Thoracic aorta (tissue), 2 donors: ENCODE measurements around the gene ADAR. TPM values are rescaled to one million over a fixed set of nuclear protein-coding genes. Genes with fewer than 3 reads are reported as not detected.
A peak's percentile ranks its signal among the peaks of the same experiment; 100 is the strongest.

Experiments
- ATAC-seq: fragments of 150-250 bp; one replicate; pipeline ENCODE4 v1.8.0; 2017; ENCODE audit warnings: low read depth; ENCODE audit not compliant: insufficient number of reproducible peaks, low FRiP score
- DNase-seq: peaks from one replicate; pipeline ENCODE4 v3.0.0-alpha.2; 2020; ENCODE audit warnings: low spot score
- H3K27ac ChIP-seq, 2 donors: fragments of 200-600 bp; sonication (generic); 1 replicate in 1 of 2; 2 replicates in 1 of 2; pipeline ENCODE4 v1.5.1; 2016; ENCODE audit warnings: mild to moderate bottlenecking in 2 of 2, moderate library complexity in 2 of 2
- H3K27me3 ChIP-seq: fragments of 200-600 bp; sonication (generic); replicated peaks from 2 replicates; pipeline ENCODE4 v1.6.0; 2016; ENCODE audit warnings: mild to moderate bottlenecking; ENCODE audit not compliant: insufficient read depth
- H3K36me3 ChIP-seq: fragments of 200-600 bp; sonication (generic); one replicate; pipeline ENCODE4 v1.5.1; 2016
- H3K4me1 ChIP-seq, 2 donors: fragments of 200-600 bp; sonication (generic); 1 replicate in 1 of 2; 2 replicates in 1 of 2; pipeline versions ENCODE4 v1.5.1 to v1.6.0; 2016; ENCODE audit warnings: low read depth in 2 of 2, mild to moderate bottlenecking in 1 of 2; ENCODE audit not compliant: control insufficient read depth in 1 of 2
- H3K4me3 ChIP-seq: fragments of 200-600 bp; sonication (generic); 2 replicates; pipeline ENCODE4 v1.5.1; 2016; ENCODE audit warnings: mild to moderate bottlenecking
- H3K9me3 ChIP-seq: fragments of 200-600 bp; sonication (generic); 2 replicates; pipeline ENCODE4 v1.5.1; 2016
- total RNA-seq, 2 donors: library from RNA; depleted of rRNA; stranded (reverse); fragments of >200 nt; gene quantifications; one replicate each; pipeline versions ENCODE4 v1.1.0 to v1.2.3, GENCODE V29; 2016
- TF ChIP-seq, protein P1 (sequence below): fragments of 200-600 bp; sonication (generic); IDR thresholded peaks from one replicate; pipeline ENCODE4 v1.5.1; 2019; ENCODE audit warnings: antibody characterized with exemption

The ADAR gene
- total RNA-seq, 2 donors from 2014 or later = 86.1 to 149 TPM

DNA sequence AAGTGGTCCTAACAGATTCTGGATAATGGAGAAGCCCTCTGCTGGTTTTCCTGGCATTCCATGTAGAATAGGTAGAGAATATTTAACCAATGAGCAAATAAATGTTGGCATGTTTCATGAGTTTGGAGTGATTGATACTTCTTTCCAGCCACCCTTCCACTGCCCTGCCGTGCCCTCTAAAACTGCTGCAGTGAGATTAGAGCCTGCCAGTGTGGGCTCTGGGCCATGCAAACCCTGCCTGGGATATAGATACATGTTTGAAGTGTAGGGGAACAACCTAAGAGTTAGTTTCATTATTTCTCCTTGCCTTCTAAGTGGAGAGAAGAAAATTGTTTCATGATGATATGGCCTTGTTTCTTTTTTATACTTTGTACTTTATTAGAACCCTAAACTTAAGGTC is 60.0 kb downstream of the ADAR start:
- Histone ChIP-seq H3K36me3 (peaks cover 43% of the 10 kb centered on the region), H3K27ac (no peak overlapping the region), H3K27me3 (no peaks in the 10 kb centered on the region), H3K4me1 (peaks cover 0 to 9% of the 10 kb centered on the region in 2 donors), H3K4me3 (no peak overlapping the region), H3K9me3 (no peaks in the 10 kb centered on the region)
- TF ChIP-seq, protein P1, sequence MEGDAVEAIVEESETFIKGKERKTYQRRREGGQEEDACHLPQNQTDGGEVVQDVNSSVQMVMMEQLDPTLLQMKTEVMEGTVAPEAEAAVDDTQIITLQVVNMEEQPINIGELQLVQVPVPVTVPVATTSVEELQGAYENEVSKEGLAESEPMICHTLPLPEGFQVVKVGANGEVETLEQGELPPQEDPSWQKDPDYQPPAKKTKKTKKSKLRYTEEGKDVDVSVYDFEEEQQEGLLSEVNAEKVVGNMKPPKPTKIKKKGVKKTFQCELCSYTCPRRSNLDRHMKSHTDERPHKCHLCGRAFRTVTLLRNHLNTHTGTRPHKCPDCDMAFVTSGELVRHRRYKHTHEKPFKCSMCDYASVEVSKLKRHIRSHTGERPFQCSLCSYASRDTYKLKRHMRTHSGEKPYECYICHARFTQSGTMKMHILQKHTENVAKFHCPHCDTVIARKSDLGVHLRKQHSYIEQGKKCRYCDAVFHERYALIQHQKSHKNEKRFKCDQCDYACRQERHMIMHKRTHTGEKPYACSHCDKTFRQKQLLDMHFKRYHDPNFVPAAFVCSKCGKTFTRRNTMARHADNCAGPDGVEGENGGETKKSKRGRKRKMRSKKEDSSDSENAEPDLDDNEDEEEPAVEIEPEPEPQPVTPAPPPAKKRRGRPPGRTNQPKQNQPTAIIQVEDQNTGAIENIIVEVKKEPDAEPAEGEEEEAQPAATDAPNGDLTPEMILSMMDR = no peak
- ATAC-seq = no peak
- no peak for DNase-seq

GRCh38 chr1:154547105-154547732 is 60.8 kb downstream of the ADAR start:
- Histone ChIP-seq H3K27ac (no peak overlapping the region), H3K4me3 (no peak overlapping the region), H3K36me3 (peaks cover 35% of the 10 kb centered on the region), H3K4me1 (peaks cover 0 to 9% of the 10 kb centered on the region in 2 donors), H3K27me3 (no peaks in the 10 kb centered on the region), H3K9me3 (no peaks in the 10 kb centered on the region)
- TF ChIP-seq, protein P1 = no peak
- ATAC-seq = no peak
- no peak for DNase-seq

DNA sequence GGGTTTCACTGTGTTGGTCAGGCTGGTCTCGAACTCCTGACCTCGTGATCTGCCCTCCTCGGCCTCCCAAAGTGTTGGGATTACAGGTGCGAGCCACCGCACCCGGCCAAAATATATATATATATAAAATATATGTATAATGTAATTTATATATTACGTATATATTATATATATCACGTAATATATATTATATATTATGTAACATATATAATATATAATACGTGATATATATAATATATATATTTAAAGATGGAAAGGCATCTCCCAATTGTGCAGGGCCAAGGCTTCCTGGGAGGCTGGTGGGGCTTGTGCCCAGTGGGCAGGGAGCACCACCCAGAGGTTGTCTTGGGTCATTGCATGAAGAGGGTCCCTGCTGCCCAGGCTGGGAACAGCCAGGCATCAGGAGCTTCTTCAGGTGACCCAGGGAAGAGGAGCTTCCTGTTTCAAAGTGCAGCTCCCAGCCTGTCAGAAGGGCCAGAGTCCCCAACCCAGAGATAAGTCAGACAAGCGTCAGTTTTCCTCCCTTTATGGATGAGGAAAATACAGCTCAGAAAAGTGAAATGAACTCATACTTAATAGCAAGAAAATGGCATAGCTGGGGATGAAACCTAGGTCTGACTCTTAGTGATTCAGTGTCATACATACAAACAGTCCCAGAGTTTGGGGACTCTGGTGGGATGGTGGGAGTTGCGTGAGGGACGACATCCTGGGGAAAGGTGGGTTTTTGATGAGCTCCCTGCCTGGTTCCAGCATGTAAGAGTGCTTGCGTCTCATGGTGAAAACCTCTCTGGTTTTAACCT is 61.5 kb downstream of the ADAR start:
- ATAC-seq = no peak
- Histone ChIP-seq H3K4me1 (peaks cover 0 to 9% of the 10 kb centered on the region in 2 donors), H3K27ac (no peak overlapping the region), H3K4me3 (no peak overlapping the region), H3K9me3 (no peaks in the 10 kb centered on the region), H3K27me3 (no peaks in the 10 kb centered on the region), H3K36me3 (peaks cover 27% of the 10 kb centered on the region)
- no peak for DNase-seq
- TF ChIP-seq, protein P1 = peak; percentile 53

DNA sequence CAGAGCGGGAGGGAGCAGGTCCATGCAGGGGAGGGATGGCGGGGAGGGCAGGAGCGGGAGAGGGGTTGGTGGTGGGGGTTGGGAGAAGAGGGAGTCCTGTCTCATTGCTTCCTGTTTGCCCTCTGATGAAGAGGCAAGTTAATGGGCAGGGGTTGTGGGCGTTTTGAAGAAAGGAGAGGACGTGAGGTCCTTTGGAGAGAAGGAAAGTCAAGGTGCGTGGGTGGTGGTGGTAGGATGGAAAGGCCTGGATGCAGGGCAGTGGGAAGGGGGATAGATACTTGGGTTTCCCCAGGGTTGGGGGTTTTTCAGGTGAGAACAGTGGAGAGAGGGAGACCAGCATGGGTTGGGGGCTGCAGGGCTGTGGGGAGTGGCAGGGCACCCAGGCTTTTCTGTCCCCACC is 66.8 kb downstream of the ADAR start:
- no peaks in the 10 kb centered on the region for H3K36me3 ChIP-seq
- TF ChIP-seq, protein P1 = no peak
- DNase-seq (no peak), ATAC-seq (no peak)
- H3K27me3 ChIP-seq = no peaks in the 10 kb centered on the region
- no peak overlapping the region for H3K4me3 ChIP-seq
- H3K4me1 ChIP-seq = no peaks in the 10 kb centered on the region
- H3K9me3 ChIP-seq = no peaks in the 10 kb centered on the region
- no peak overlapping the region for H3K27ac ChIP-seq
